ENCODE results near the gene TEX2.

TEX2 gene

GRCh38 chr17:64133546-64134215 is 129.4 kb downstream of the TEX2 start:
- TF ChIP-seq GATA2 (IDR thresholded peaks at IDR 0.05; ENCODE audit: low read depth, low read length) (no peak), GATA3 (IDR thresholded peaks at IDR 0.05; ENCODE audit: low read depth, low read length) (no peak)

GRCh38 chr17:64131606-64132270 is 131.3 kb downstream of the TEX2 start:
- TF ChIP-seq GATA3 (IDR thresholded peaks at IDR 0.05; ENCODE audit: low read depth, low read length): no peak
- TF ChIP-seq GATA2 (IDR thresholded peaks at IDR 0.05; ENCODE audit: low read depth, low read length): no peak

GRCh38 chr17:64130559-64131001 is 132.5 kb downstream of the TEX2 start:
- TF ChIP-seq GATA2 (IDR thresholded peaks at IDR 0.05; ENCODE audit: low read depth, low read length) (no peak), GATA3 (IDR thresholded peaks at IDR 0.05; ENCODE audit: low read depth, low read length) (no peak)

- no peak for TF ChIP-seq GATA3 (IDR thresholded peaks at IDR 0.05; ENCODE audit: low read depth, low read length)
- no peak; the same call in 1 of the 2 replicates for TF ChIP-seq GATA2 (IDR thresholded peaks at IDR 0.05; ENCODE audit: low read depth, low read length)
Observed at GRCh38 chr17:64129765-64130558, 133.1 kb downstream of the TEX2 start, which contains the start of gene ERN1. Gene ERN1 (minus strand): TSS chr17:64130144. CDS start chr17:64130029, 115 bp downstream.

GRCh38 chr17:64129515-64129764 is 133.6 kb downstream of the TEX2 start:
- TF ChIP-seq GATA3 (IDR thresholded peaks at IDR 0.05; ENCODE audit: low read depth, low read length): no peak
- no peak for TF ChIP-seq GATA2 (IDR thresholded peaks at IDR 0.05; ENCODE audit: low read depth, low read length)

- no peak for TF ChIP-seq GATA2 (IDR thresholded peaks at IDR 0.05; ENCODE audit: low read depth, low read length)
- TF ChIP-seq GATA3 (IDR thresholded peaks at IDR 0.05; ENCODE audit: low read depth, low read length): no peak
Observed at GRCh38 chr17:64128787-64129514, 134.1 kb downstream of the TEX2 start.

GRCh38 chr17:64126918-64127317 is 136.1 kb downstream of the TEX2 start:
- no peak for TF ChIP-seq GATA3 (IDR thresholded peaks at IDR 0.05; ENCODE audit: low read depth, low read length)

GRCh38 chr17:64125937-64126336 is 137.1 kb downstream of the TEX2 start:
- TF ChIP-seq GATA2 (IDR thresholded peaks at IDR 0.05; ENCODE audit: low read depth, low read length) (no peak), GATA3 (IDR thresholded peaks at IDR 0.05; ENCODE audit: low read depth, low read length) (no peak)

GRCh38 chr17:64124609-64125008 is 138.5 kb downstream of the TEX2 start:
- TF ChIP-seq GATA3 (IDR thresholded peaks at IDR 0.05; ENCODE audit: low read depth, low read length): no peak
- TF ChIP-seq GATA2 (IDR thresholded peaks at IDR 0.05; ENCODE audit: low read depth, low read length): no peak

GRCh38 chr17:64123114-64123513 is 139.9 kb downstream of the TEX2 start:
- no peak for TF ChIP-seq GATA3 (IDR thresholded peaks at IDR 0.05; ENCODE audit: low read depth, low read length)
- no peak for TF ChIP-seq GATA2 (IDR thresholded peaks at IDR 0.05; ENCODE audit: low read depth, low read length)

GRCh38 chr17:64120159-64120810 is 142.8 kb downstream of the TEX2 start:
- TF ChIP-seq GATA3 (IDR thresholded peaks at IDR 0.05; ENCODE audit: low read depth, low read length) (no peak), GATA2 (IDR thresholded peaks at IDR 0.05; ENCODE audit: low read depth, low read length) (no peak)

GRCh38 chr17:64117981-64118979 is 144.8 kb downstream of the TEX2 start:
- TF ChIP-seq GATA3 (IDR thresholded peaks at IDR 0.05; ENCODE audit: low read depth, low read length) (no peak), GATA2 (IDR thresholded peaks at IDR 0.05; ENCODE audit: low read depth, low read length) (no peak)

Data from SH-SY5Y (cell line).